ENCODE results near the gene CNBD2.
"Not testable (repeated sequence)": the region's sequence is repeated elsewhere in the genome, so short reads cannot be mapped to it uniquely, and the experiment has no call there.

Gene CNBD2

GRCh38 chr20:35975576-35976373 is 7.4 kb downstream of the CNBD2 start:
- no peak for DNase-seq

DNA sequence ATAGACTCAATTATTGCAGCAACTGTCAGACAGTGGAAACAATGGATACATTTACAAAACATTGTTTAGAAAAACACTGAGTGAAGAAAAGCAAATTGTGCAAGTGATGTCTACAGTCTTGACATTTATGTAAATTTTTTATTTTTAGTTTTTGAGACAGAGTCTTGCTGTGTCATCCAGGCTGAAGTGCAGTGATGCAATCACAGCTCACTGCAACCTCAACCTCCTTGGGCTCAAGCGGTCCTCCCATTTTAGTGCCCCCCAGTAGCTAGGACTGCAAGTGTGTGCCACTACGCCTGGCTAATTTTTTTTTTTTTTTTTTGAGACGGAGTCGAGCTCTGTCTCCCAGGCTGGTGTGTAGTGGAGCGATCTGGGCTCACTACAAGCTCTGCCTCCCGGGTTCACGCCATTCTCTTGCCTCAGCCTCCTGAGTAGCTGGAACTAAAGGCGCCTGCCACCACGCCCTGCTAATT is 9.7 kb downstream of the CNBD2 start:
- DNase-seq, result no peak

DNA sequence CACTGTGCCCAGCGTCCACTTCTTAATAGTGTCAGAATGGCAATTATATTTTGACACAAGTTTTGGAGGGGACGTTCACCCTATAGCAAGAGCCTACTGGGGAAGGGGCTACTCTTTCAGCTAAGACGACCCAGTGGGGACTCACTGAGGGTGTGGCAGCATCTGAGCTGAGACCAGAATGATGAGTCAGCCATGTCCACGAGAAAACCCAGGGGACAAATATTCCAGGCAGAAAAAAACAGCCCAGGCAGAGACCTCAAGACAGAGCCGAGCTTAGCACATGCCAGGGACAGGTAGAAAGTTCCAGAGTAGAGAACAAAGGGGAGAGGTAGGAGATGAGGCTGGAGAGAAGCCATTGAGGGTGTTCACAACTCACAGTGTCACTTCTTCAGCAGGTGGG is 11.2 kb downstream of the CNBD2 start:
- no peak for DNase-seq

DNA sequence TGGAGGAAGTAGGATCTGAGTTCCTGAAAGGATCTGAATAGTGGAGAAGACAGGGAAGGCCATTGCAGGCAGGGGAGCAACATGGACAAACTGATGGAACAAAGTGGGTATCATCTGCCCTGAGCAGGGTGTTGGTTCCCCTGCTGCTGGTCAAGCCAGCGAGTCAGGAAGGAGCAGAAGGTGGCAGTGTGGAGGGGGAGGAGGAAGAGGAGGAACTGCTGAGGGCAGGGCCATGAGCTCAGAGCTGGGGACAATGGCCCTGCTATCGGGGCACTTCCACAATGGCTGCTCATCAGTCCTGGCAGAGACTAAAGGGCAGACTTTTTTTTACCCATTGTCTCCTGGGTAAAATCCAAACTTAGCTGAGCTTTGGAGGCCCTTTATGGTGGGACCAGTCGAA is 13.6 kb downstream of the CNBD2 start:
- no peak for DNase-seq

- no peak for DNase-seq
These were observed 16.0 kb downstream of the CNBD2 start for GRCh38 chr20:35984382-35984781.

DNA sequence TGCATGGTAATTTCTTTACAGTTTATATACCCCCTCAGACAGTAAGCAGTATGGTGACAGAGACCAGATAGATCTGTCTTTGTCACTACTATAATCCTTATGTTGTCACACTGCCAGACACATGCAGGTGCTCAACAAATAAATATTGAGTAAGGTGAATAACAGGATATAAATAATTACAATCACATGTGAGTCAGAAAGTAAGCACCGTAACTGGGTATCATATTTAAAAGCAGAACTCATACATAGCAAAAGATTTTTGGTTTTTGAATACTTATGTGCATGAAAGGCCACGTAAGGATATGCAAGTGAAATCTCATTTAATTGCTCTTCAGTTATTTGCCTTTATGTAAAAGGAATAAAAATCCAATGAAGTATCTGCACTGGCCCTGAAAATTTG is 17.4 kb downstream of the CNBD2 start:
- DNase-seq, result no peak

DNA sequence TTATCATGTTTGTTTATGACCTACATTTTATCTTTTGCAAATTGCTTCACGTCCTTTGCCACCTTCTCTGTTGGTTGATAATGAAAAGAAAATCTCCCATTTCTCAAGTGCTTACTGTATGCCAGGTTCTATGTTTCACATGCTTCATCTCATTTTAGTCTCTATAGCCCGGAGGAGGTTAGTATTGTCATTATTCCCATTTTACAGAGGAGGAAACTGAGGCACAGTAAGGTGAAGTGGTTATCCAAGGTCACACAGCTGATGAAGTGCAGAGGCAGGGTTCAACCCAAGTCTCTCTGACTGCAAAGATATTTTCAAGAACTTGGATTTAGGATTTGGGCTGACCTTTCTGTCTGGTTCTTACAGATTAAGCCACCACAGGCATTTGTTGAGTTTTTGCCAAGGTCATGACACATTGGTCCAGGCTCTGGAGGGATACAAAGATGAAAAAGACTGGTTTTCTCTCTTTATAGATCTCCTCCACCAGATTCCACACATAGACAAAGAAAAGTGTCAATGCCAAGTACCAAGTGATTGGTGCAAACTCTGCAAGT is 20.6 kb downstream of the CNBD2 start:
- DNase-seq, result no peak

- peak; percentile 25 for DNase-seq
These were observed 22.9 kb downstream of the CNBD2 start for GRCh38 chr20:35991142-35991771.

DNA sequence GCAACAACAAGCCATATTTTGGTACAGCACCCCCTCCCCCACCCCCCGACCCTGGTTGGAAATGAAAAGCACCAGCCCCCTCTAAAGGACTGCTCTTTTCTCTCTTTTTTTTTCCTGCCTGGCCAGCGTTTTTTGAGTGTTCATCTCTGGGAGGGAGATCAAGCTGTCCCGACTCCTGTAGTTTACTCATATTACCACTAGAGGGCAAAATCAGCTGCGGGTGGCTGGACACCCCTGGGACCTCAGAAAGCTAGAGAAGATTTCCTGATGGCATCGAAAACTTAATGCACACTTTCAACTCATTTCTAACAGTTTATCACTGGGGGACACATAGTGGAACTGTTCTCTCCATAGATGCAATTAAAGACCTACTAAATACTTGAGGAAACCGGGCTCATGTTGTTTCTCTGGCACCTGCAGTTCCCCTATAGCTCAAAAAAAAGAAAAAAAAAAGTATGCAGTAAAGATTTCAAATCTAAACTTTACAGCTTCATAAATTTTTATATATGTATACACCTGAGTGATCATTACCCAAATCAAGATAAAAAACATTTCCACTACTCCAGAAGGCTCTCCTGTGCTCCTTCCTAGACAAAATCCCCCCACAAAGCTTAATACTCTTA is 24.4 kb downstream of the CNBD2 start:
- peak; percentile 3 for DNase-seq

GRCh38 chr20:35994994-35995453 is 26.6 kb downstream of the CNBD2 start:
- DNase-seq, result peak; percentile 77

DNA sequence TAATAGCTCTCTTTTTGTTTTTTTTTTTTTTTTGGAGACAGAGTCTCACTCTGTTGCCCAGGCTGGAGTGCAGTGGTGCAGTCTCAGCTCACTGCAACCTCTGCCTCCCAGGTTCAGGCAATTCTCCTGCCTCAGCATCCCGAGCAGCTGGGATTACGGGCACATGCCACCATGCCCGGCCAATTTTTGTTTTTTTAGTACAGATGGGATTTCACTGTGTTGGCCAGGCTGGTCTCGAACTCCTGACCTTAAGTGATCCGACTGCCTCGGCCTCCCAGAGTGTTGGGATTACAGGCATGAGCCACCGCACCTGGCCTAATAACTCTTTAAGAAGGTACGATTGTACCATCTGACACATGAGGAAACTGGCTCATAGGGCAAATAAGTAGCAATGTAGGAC is 28.1 kb downstream of the CNBD2 start:
- not testable (repeated sequence) for DNase-seq

- not testable (repeated sequence) for DNase-seq
These were observed 32.9 kb downstream of the CNBD2 start for GRCh38 chr20:36001331-36001730.

GRCh38 chr20:36002855-36003254 is 34.5 kb downstream of the CNBD2 start:
- no peak for DNase-seq

DNA sequence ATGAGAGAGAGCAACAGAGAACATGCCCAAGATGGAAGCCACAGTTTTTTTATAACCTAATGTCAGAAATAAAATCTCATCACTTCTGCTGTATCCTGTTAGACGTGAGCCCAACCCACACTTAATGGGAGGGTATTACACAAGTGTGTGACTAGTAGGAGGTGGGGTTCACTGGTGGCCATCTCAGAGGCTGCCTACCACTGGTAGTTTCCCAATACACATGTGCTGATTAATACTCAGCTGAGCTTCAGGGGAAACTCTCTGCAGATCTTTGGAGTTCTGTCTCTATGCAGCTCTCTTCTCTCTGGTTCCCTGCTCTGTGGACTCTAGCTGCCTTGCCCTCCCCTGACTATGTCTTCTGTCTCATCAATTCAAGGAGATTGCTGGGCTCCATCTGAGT is 35.7 kb downstream of the CNBD2 start:
- DNase-seq, result no peak

DNA sequence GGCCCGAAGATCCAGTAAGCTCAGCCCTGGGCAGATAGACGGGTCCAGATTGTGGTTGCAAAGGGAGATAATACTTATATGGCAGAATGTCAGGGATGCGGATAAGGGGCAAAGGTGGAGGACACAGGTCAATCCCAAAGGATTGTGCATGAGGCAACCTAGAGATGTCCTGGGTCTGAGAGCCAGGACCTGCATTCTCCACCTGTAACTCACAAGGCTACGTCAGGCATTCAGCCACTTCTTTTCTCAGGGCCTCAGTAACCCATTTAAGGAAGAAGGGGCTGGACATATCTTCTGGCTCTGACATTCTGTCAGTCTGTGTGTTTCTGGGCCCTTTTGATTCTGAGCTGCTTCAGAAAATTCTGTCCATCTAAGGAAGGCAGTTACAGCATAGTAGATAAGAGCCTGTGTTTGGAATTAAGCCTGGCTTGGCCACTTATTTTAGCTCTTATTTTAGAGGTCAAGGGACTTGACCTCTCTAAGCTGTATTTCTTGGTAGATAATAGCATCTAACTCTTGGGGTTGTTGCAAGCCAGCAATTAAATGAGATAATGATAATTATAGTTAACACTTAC is 40.2 kb downstream of the CNBD2 start:
- DNase-seq, result no peak

DNA sequence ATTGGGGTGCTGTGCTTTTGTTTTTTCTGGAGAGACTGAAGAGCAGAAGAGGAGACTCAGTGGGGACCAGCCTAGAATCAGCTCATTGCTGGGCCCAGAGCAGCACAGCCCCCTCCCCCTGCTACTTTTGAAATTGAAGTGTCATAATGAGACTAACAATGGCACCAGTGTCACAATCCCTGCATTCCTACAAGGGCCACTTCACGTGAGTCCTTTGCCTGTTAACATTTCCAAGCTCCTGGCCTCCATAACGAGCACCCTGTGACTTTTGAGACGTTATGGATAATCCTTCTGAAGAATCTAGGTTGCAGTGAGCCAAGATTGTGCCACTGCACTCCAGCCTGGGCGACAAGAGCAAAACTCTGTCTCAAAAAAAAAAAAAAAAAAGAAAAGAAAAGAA is 41.7 kb downstream of the CNBD2 start:
- no peak for DNase-seq

DNA sequence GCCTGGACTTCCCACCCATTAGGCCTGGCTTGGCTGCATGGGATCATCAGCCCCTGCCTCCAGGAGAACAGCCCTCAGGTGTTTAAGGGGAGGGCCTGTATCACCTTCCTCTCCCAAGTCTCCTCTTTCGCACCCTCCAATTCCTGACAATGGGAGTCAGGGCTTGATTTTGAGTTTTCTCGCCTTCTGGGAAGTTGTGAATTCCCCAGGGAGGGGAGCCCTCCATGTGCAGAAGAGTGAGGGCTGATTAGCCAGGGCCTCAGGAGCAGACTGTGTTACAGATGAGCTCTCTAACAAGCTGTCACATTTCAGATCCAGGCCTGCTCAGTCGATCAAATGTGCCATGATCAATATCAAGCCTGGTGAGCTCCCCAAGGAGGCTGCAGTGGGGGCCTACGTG is 42.4 kb downstream of the CNBD2 start:
- DNase-seq, result no peak

- DNase-seq, result no peak
These were observed 47.5 kb downstream of the CNBD2 start for GRCh38 chr20:36015806-36016403.

DNA sequence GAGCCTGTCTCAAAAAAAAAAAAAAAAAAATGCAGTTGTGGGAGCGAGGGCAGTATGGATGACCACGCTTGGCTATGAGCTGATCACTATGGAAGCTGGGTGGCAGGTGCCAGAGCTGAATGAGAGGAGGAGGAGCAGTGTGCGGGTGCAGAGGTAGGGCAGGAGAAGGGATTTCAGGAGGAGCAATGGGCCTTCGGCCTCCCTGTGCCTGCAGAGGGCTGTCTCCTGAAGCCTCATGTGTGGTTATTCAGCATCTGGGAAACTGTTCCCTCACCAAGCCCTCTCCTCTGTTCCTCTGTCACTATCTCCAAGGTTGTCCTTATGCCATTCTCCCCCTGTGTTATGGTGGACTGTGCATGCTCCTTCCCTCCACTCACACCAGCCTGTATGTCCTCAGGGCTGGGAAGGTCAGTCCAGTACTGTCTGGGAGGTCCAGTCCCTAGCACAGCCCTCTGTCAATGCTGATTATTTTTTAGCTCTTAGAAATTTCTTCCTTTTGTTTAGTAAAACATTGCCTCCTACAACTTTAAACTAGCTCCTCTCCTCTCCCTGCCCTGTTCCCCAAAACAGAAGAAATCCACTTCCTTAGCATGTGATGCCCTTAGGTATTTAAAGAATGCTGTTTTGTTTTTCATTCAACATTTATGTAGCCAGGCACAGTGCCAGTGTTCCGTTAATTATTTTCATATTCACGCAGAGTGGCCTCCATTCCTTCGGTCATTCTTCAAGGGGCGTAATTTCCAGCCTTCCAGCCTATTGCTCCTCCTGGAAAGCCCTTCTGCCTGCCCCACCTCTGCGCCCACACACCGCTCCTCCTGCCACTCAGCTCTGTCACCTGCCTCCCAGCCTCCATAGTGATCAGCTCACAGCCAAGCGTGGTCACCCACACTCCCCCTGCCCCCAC is 48.9 kb downstream of the CNBD2 start:
- DNase-seq, result no peak

GRCh38 chr20:36018208-36018988 is 50.0 kb downstream of the CNBD2 start:
- DNase-seq, result no peak

DNA sequence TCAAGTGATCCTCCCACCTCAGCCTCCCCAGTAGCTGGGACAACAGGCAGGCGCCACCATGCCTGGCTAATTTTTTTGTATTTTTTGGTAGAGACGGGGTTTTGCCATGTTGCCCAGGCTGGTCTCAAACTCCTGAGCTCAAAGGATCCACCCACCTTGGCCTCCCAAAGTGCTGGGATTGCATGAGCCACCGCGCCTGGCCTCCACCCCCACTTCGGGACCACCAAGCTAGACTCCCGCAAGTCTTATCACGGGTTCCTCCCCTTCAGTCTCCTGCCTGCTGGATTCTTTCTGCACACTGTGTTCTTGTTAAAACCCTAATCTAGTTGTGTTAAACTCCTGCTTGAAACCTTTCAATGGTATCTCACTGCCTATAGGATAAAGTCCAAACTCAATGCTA is 57.7 kb downstream of the CNBD2 start:
- DNase-seq, result not testable (repeated sequence)
